MM.1S (cell line): ENCODE data around the gene ITPR3.

ENCODE experiments used
- DNase-seq: peaks from one replicate; pipeline ENCODE4 v3.0.0-alpha.2; 2015
- H2AFZ ChIP-seq: fragments of 300-600 bp; sonication (generic); 2 replicates; pipeline ENCODE4 v1.6.0; 2016; ENCODE audit warnings: antibody characterized with exemption, low read length
- H3F3A ChIP-seq: fragments of 300-600 bp; sonication (generic); 2 replicates; pipeline ENCODE4 v1.6.1; 2016; ENCODE audit warnings: mild to moderate bottlenecking, antibody characterized with exemption, low read length, moderate library complexity, mixed read lengths; ENCODE audit not compliant: insufficient read depth
- H3K27ac ChIP-seq: fragments of 300-600 bp; sonication (generic); 2 replicates; pipeline ENCODE4 v1.5.1; 2016; ENCODE audit warnings: mild to moderate bottlenecking, low read length
- H3K27me3 ChIP-seq: fragments of 300-600 bp; sonication (generic); replicated peaks from 2 replicates; pipeline ENCODE4 v1.6.0; 2016; ENCODE audit warnings: low read length; ENCODE audit not compliant: insufficient read depth
- H3K36me3 ChIP-seq: fragments of 300-600 bp; sonication (generic); replicated peaks from 2 replicates; pipeline ENCODE4 v1.6.1; 2016; ENCODE audit warnings: mild to moderate bottlenecking, low read length, mixed read lengths; ENCODE audit not compliant: insufficient read depth
- H3K4me1 ChIP-seq: fragments of 300-600 bp; sonication (generic); 2 replicates; pipeline ENCODE4 v1.6.1; 2016; ENCODE audit warnings: low read length, mixed read lengths
- H3K4me2 ChIP-seq: fragments of 300-600 bp; sonication (generic); 2 replicates; pipeline ENCODE4 v1.6.0; 2016; ENCODE audit warnings: low read depth, low read length
- H3K4me3 ChIP-seq: fragments of 300-600 bp; sonication (generic); 2 replicates; pipeline ENCODE4 v1.5.1; 2016; ENCODE audit warnings: low read length, mixed read lengths
- H3K79me2 ChIP-seq: fragments of 300-600 bp; sonication (generic); 2 replicates; pipeline ENCODE4 v1.6.1; 2016; ENCODE audit warnings: mixed run types, low read length, mixed read lengths
- H3K9ac ChIP-seq: fragments of 300-600 bp; sonication (generic); 2 replicates; pipeline ENCODE4 v1.6.1; 2016; ENCODE audit warnings: low read length, mixed read lengths
- H3K9me2 ChIP-seq: fragments of 300-600 bp; sonication (generic); replicated peaks from 2 replicates; pipeline ENCODE4 v1.6.1; 2016; ENCODE audit warnings: mild to moderate bottlenecking, low read length, mixed read lengths; ENCODE audit not compliant: insufficient read depth
- H3K9me3 ChIP-seq: fragments of 300-600 bp; sonication (generic); replicated peaks from 2 replicates; pipeline ENCODE4 v1.6.1; 2016; ENCODE audit warnings: mild to moderate bottlenecking, low read length, mixed read lengths; ENCODE audit not compliant: insufficient read depth
- H4K20me1 ChIP-seq: fragments of 300-600 bp; sonication (generic); 2 replicates; pipeline ENCODE4 v1.6.1; 2016; ENCODE audit warnings: mild to moderate bottlenecking, low read length, moderate library complexity, mixed read lengths; ENCODE audit not compliant: insufficient read depth
- CTCF ChIP-seq: fragments of 300-600 bp; sonication (generic); IDR thresholded peaks from 2 replicates; pipeline ENCODE4 v1.5.1; 2016; ENCODE audit warnings: antibody characterized with exemption, low read length, mixed read lengths
- EZH2 ChIP-seq: fragments of 300-600 bp; sonication (generic); optimal IDR thresholded peaks from 2 replicates; pipeline ENCODE3; 2017; ENCODE audit warnings: low read depth, mild to moderate bottlenecking, antibody characterized with exemption, low read length, mixed read lengths
- EZH2phosphoT487 ChIP-seq: fragments of 300-600 bp; sonication (generic); IDR thresholded peaks from 2 replicates; pipeline ENCODE4 v1.6.1; 2018; ENCODE audit warnings: antibody characterized with exemption, low read length

ITPR3 gene

GRCh38 chr6:33690766-33691165, 69.6 kb downstream of the ITPR3 start:
- no peaks in the 10 kb centered on the region for H3K27me3 ChIP-seq
- H2AFZ ChIP-seq: no peak overlapping the region
- H3K36me3 ChIP-seq: no peaks in the 10 kb centered on the region; the same call in 1 of the 2 replicates
- no peak overlapping the region for H3K27ac ChIP-seq
- H4K20me1 ChIP-seq: no peaks in the 10 kb centered on the region
- no peak overlapping the region for H3K4me3 ChIP-seq
- H3K9ac ChIP-seq: no peak overlapping the region
- H3K4me1 ChIP-seq: no peaks in the 10 kb centered on the region
- TF ChIP-seq CTCF: no peak
- TF ChIP-seq EZH2phosphoT487: no peak
- TF ChIP-seq EZH2: no peak
- no peak overlapping the region for H3K4me2 ChIP-seq
- no peak for DNase-seq
- no peaks in the 10 kb centered on the region for H3F3A ChIP-seq
- no peaks in the 10 kb centered on the region for H3K9me3 ChIP-seq
- no peaks in the 10 kb centered on the region for H3K9me2 ChIP-seq
- H3K79me2 ChIP-seq: no peaks in the 10 kb centered on the region

DNA sequence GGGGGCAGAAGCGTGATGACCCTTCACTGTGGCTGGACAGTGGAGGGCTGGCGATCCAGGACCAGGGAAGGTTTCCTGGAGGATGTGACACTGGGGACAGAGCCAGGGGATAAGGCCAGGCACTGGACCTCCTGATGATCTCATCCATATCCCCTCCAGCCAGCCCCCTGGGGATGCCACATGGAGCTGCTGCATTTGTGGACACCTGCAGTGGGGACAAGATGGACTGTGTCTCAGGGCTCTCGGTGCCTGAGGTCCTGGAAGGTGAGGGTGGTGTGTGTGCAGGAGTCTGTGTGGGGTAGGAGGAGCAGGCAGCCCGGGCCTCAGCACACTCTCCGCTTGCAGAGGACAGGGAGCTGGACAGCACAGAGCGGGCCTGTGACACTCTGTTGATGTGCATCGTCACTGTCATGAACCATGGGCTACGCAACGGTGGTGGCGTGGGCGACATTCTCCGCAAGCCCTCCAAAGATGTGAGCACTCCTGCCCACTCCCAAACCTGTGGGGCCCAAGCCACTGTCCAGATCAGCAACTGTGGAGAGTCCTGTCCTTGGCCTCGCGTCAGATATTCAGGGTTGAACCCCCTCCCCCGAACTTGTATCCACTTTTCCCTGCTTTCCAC, 70.4 kb downstream of the ITPR3 start:
- Histone ChIP-seq H3K9ac (no peak overlapping the region), H3K79me2 (no peaks in the 10 kb centered on the region), H3K4me3 (no peak overlapping the region), H3K4me2 (no peak overlapping the region), H3K27me3 (no peaks in the 10 kb centered on the region), H3F3A (no peaks in the 10 kb centered on the region), H2AFZ (no peak overlapping the region), H3K9me2 (no peaks in the 10 kb centered on the region), H3K9me3 (no peaks in the 10 kb centered on the region), H3K36me3 (peaks cover 2% of the 10 kb centered on the region; the same call in 1 of the 2 replicates), H3K27ac (no peak overlapping the region), H4K20me1 (no peaks in the 10 kb centered on the region), H3K4me1 (no peaks in the 10 kb centered on the region)
- no peak for DNase-seq
- TF ChIP-seq EZH2: no peak
- no peak for TF ChIP-seq EZH2phosphoT487
- no peak for TF ChIP-seq CTCF

GRCh38 chr6:33692078-33692759, 71.1 kb downstream of the ITPR3 start:
- Histone ChIP-seq H3K4me1 (no peaks in the 10 kb centered on the region), H3K9ac (no peak overlapping the region), H3K9me3 (no peaks in the 10 kb centered on the region), H3K79me2 (no peaks in the 10 kb centered on the region), H3K27ac (no peak overlapping the region), H3K9me2 (no peaks in the 10 kb centered on the region), H3K4me2 (no peak overlapping the region), H3F3A (0 out of 2 replicates have a peak, but pooled peaks cover 6% of the 10 kb centered on the region), H3K36me3 (peaks cover 5% of the 10 kb centered on the region; the same call in 1 of the 2 replicates), H2AFZ (no peak overlapping the region), H3K4me3 (no peak overlapping the region), H4K20me1 (no peaks in the 10 kb centered on the region), H3K27me3 (no peaks in the 10 kb centered on the region)
- DNase-seq: no peak
- no peak for TF ChIP-seq EZH2phosphoT487
- no peak for TF ChIP-seq EZH2
- no peak for TF ChIP-seq CTCF
